DND-41 (cell line): ENCODE data around the gene SH2D1A.

Experiments used
- CTCF ChIP-seq: IDR thresholded peaks from 2 replicates; pipeline ENCODE4 v1.5.1; 2012; ENCODE audit warnings: borderline replicate concordance, low read length, moderate library complexity, mild to moderate bottlenecking; ENCODE audit not compliant: poor library complexity, severe bottlenecking; ENCODE audit errors: extremely low read depth
- EZH2 ChIP-seq: IDR thresholded peaks from 3 replicates; pipeline ENCODE4 v1.6.1; 2012; ENCODE audit warnings: borderline replicate concordance, low read depth, mild to moderate bottlenecking, moderate library complexity, low read length, inconsistent platforms; ENCODE audit not compliant: severe bottlenecking

GRCh38 chrX:124378643-124379042 lies 32.3 kb downstream of the SH2D1A start:
- TF ChIP-seq CTCF, result no peak
- TF ChIP-seq EZH2, result no peak
